T-helper 1 cell treated with Interleukin-12 subunit alpha and Interleukin-12 subunit beta and Interleukin-4 antibody, amounts not matched to agents 30 μg/mL and 1 μg/mL, for 36 hours (primary cell): ENCODE results near the gene ARHGAP24.
"Not testable (repeated sequence)": the region's sequence is repeated elsewhere in the genome, so short reads cannot be mapped to it uniquely, and the experiment has no call there.

Experiments
- H3K27ac Mint-ChIP-seq: one replicate; pipeline ENCODE4 v1.8.0; 2021; ENCODE audit warnings: mild to moderate bottlenecking, mixed read lengths
- H3K27me3 Mint-ChIP-seq: one replicate; pipeline ENCODE4 v1.8.0; 2021; ENCODE audit warnings: low read depth, mixed read lengths
- H3K36me3 Mint-ChIP-seq: one replicate; pipeline ENCODE4 v1.8.0; 2021; ENCODE audit warnings: low read depth, mixed read lengths
- H3K4me1 Mint-ChIP-seq: one replicate; pipeline ENCODE4 v1.8.0; 2021; ENCODE audit warnings: low read depth, mixed read lengths
- H3K4me3 Mint-ChIP-seq: one replicate; pipeline ENCODE4 v1.8.0; 2021; ENCODE audit warnings: mild to moderate bottlenecking, moderate library complexity, mixed read lengths
- H3K9me3 Mint-ChIP-seq: one replicate; pipeline ENCODE4 v1.8.0; 2021; ENCODE audit warnings: mixed read lengths

Gene ARHGAP24

GRCh38 chr4:85792376-85793232 is 317.7 kb downstream of the ARHGAP24 start:
- no peaks in the 10 kb centered on the region for H3K27me3 Mint-ChIP-seq
- H3K4me1 Mint-ChIP-seq: no peaks in the 10 kb centered on the region
- no peaks in the 10 kb centered on the region for H3K9me3 Mint-ChIP-seq
- no peak overlapping the region for H3K4me3 Mint-ChIP-seq
- H3K36me3 Mint-ChIP-seq: no peaks in the 10 kb centered on the region
- no peak overlapping the region for H3K27ac Mint-ChIP-seq

GRCh38 chr4:85793233-85793585 is 318.3 kb downstream of the ARHGAP24 start:
- H3K27ac Mint-ChIP-seq: no peak overlapping the region
- H3K4me1 Mint-ChIP-seq: no peaks in the 10 kb centered on the region
- no peak overlapping the region for H3K4me3 Mint-ChIP-seq
- no peaks in the 10 kb centered on the region for H3K36me3 Mint-ChIP-seq
- no peaks in the 10 kb centered on the region for H3K9me3 Mint-ChIP-seq
- H3K27me3 Mint-ChIP-seq: no peaks in the 10 kb centered on the region

GRCh38 chr4:85798012-85798770 is 323.2 kb downstream of the ARHGAP24 start:
- Mint-ChIP-seq H3K27me3 (no peaks in the 10 kb centered on the region), H3K4me1 (no peaks in the 10 kb centered on the region), H3K9me3 (no peaks in the 10 kb centered on the region), H3K36me3 (no peaks in the 10 kb centered on the region), H3K4me3 (no peak overlapping the region), H3K27ac (no peak overlapping the region)

GRCh38 chr4:85803856-85804255 is 328.9 kb downstream of the ARHGAP24 start:
- no peaks in the 10 kb centered on the region for H3K36me3 Mint-ChIP-seq
- H3K9me3 Mint-ChIP-seq: no peaks in the 10 kb centered on the region
- no peaks in the 10 kb centered on the region for H3K4me1 Mint-ChIP-seq
- H3K4me3 Mint-ChIP-seq: no peak overlapping the region
- no peak overlapping the region for H3K27ac Mint-ChIP-seq
- H3K27me3 Mint-ChIP-seq: no peaks in the 10 kb centered on the region

- Mint-ChIP-seq H3K4me1 (no peaks in the 10 kb centered on the region), H3K4me3 (no peak overlapping the region)
Measured at GRCh38 chr4:85805891-85806290, 330.9 kb downstream of the ARHGAP24 start.

GRCh38 chr4:85806334-85806733 is 331.4 kb downstream of the ARHGAP24 start:
- no peaks in the 10 kb centered on the region for H3K4me1 Mint-ChIP-seq
- no peaks in the 10 kb centered on the region for H3K9me3 Mint-ChIP-seq
- H3K27ac Mint-ChIP-seq: no peak overlapping the region
- no peak overlapping the region for H3K4me3 Mint-ChIP-seq
- H3K27me3 Mint-ChIP-seq: no peaks in the 10 kb centered on the region
- H3K36me3 Mint-ChIP-seq: no peaks in the 10 kb centered on the region

More at GRCh38 chr4:85805891-85806290, 330.9 kb downstream of the ARHGAP24 start:
- no peaks in the 10 kb centered on the region for H3K36me3 Mint-ChIP-seq
- no peaks in the 10 kb centered on the region for H3K9me3 Mint-ChIP-seq
- no peaks in the 10 kb centered on the region for H3K27me3 Mint-ChIP-seq
- H3K27ac Mint-ChIP-seq: no peak overlapping the region

- no peaks in the 10 kb centered on the region for H3K4me1 Mint-ChIP-seq
- H3K4me3 Mint-ChIP-seq: no peak overlapping the region
- no peak overlapping the region for H3K27ac Mint-ChIP-seq
- no peaks in the 10 kb centered on the region for H3K9me3 Mint-ChIP-seq
- no peaks in the 10 kb centered on the region for H3K36me3 Mint-ChIP-seq
- no peaks in the 10 kb centered on the region for H3K27me3 Mint-ChIP-seq
Measured at GRCh38 chr4:85807247-85807950, 332.4 kb downstream of the ARHGAP24 start.

- Mint-ChIP-seq H3K27ac (no peak overlapping the region), H3K36me3 (no peaks in the 10 kb centered on the region), H3K27me3 (no peaks in the 10 kb centered on the region), H3K9me3 (no peaks in the 10 kb centered on the region), H3K4me3 (no peak overlapping the region), H3K4me1 (no peaks in the 10 kb centered on the region)
Measured at GRCh38 chr4:85808104-85808503, 333.2 kb downstream of the ARHGAP24 start.

GRCh38 chr4:85808864-85809263 is 333.9 kb downstream of the ARHGAP24 start:
- H3K36me3 Mint-ChIP-seq: no peaks in the 10 kb centered on the region
- no peak overlapping the region for H3K4me3 Mint-ChIP-seq
- H3K27me3 Mint-ChIP-seq: no peaks in the 10 kb centered on the region
- no peaks in the 10 kb centered on the region for H3K9me3 Mint-ChIP-seq
- H3K27ac Mint-ChIP-seq: no peak overlapping the region
- H3K4me1 Mint-ChIP-seq: no peaks in the 10 kb centered on the region

- Mint-ChIP-seq H3K27ac (no peak overlapping the region), H3K27me3 (no peaks in the 10 kb centered on the region), H3K4me3 (no peak overlapping the region), H3K36me3 (no peaks in the 10 kb centered on the region), H3K9me3 (no peaks in the 10 kb centered on the region), H3K4me1 (no peaks in the 10 kb centered on the region)
Measured at GRCh38 chr4:85812776-85813175, 337.8 kb downstream of the ARHGAP24 start.

- Mint-ChIP-seq H3K27ac (no peak overlapping the region), H3K4me1 (no peaks in the 10 kb centered on the region), H3K27me3 (no peaks in the 10 kb centered on the region), H3K4me3 (no peak overlapping the region), H3K9me3 (no peaks in the 10 kb centered on the region), H3K36me3 (no peaks in the 10 kb centered on the region)
Measured at GRCh38 chr4:85815796-85816459, 341.0 kb downstream of the ARHGAP24 start.

- Mint-ChIP-seq H3K27ac (no peak overlapping the region), H3K27me3 (no peaks in the 10 kb centered on the region), H3K9me3 (no peaks in the 10 kb centered on the region), H3K4me3 (no peak overlapping the region), H3K36me3 (no peaks in the 10 kb centered on the region), H3K4me1 (no peaks in the 10 kb centered on the region)
Measured at GRCh38 chr4:85818700-85819099, 343.8 kb downstream of the ARHGAP24 start.

- H3K9me3 Mint-ChIP-seq, H3K27ac Mint-ChIP-seq, H3K4me3 Mint-ChIP-seq, H3K36me3 Mint-ChIP-seq, H3K4me1 Mint-ChIP-seq, H3K27me3 Mint-ChIP-seq: not testable (repeated sequence)
Measured at GRCh38 chr4:85820101-85820500, 345.2 kb downstream of the ARHGAP24 start.

GRCh38 chr4:85821688-85822455 is 346.9 kb downstream of the ARHGAP24 start:
- Mint-ChIP-seq H3K9me3 (no peaks in the 10 kb centered on the region), H3K36me3 (no peaks in the 10 kb centered on the region), H3K4me1 (no peaks in the 10 kb centered on the region), H3K27ac (no peak overlapping the region), H3K4me3 (no peak overlapping the region), H3K27me3 (no peaks in the 10 kb centered on the region)
